GM18868 (cell line): ENCODE results near the gene QSOX2.

Source experiments
- ATAC-seq: cut with Tn5 transposase; IDR thresholded peaks from one replicate; pipeline ENCODE4 v1.9.1; 2021; ENCODE audit warnings: mild to moderate bottlenecking, moderate library complexity; ENCODE audit not compliant: unreplicated experiment

QSOX2 gene

GRCh38 chr9:136245219-136246150 is at the start of gene QSOX2:
QSOX2 (minus strand) TSS chr9:136245812; CDS start chr9:136245803, 9 bp downstream.
- peak; percentile 56 for ATAC-seq

GRCh38 chr9:136295055-136295454 is 49.4 kb upstream of the QSOX2 start:
- ATAC-seq, result no peak

GRCh38 chr9:136294437-136294836 is 48.8 kb upstream of the QSOX2 start:
- no peak for ATAC-seq

- no peak for ATAC-seq
Measured at GRCh38 chr9:136293476-136294077, 48.0 kb upstream of the QSOX2 start.

- ATAC-seq, result no peak
Measured at GRCh38 chr9:136292591-136293448, 47.2 kb upstream of the QSOX2 start.

- ATAC-seq, result no peak
Measured at GRCh38 chr9:136292026-136292538, 46.5 kb upstream of the QSOX2 start.

- ATAC-seq, result no peak
Measured at GRCh38 chr9:136291306-136292025, 45.9 kb upstream of the QSOX2 start.

GRCh38 chr9:136290508-136291000 is 44.9 kb upstream of the QSOX2 start:
- no peak for ATAC-seq

GRCh38 chr9:136289651-136290507 is 44.3 kb upstream of the QSOX2 start:
- ATAC-seq, result no peak

- ATAC-seq, result no peak
Measured at GRCh38 chr9:136287960-136288753, 42.5 kb upstream of the QSOX2 start.

GRCh38 chr9:136286987-136287379 is 41.4 kb upstream of the QSOX2 start:
- ATAC-seq, result no peak

- no peak for ATAC-seq
Measured at GRCh38 chr9:136286359-136286986, 40.9 kb upstream of the QSOX2 start.

GRCh38 chr9:136285501-136286358 is 40.1 kb upstream of the QSOX2 start:
- no peak for ATAC-seq

- no peak for ATAC-seq
Measured at GRCh38 chr9:136284951-136285350, 39.3 kb upstream of the QSOX2 start.

- no peak for ATAC-seq
Measured at GRCh38 chr9:136284311-136284710, 38.7 kb upstream of the QSOX2 start.

GRCh38 chr9:136283291-136284235 is 38.0 kb upstream of the QSOX2 start:
- ATAC-seq, result peak; percentile 74
